ENCODE measurements around the gene FLT3LG.

DNA sequence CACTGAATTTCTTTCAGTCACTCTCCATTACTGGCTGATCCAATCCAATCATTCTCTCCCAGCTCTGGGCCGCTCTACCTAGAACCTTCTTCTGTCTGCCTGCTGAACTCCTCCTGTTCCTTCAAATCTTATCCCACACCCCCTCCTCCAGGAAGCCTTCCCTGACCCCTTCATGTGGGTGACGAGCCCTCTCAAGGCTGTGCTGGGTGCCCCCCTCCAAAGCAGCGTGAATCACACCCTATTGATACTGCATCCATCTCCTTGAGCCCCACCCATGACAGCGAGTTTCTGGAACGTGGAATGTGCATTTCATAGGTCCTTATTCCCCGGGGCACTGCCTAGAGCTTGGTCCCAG lies 25.6 kb upstream of the FLT3LG start:
- TF ChIP-seq, protein P1, sequence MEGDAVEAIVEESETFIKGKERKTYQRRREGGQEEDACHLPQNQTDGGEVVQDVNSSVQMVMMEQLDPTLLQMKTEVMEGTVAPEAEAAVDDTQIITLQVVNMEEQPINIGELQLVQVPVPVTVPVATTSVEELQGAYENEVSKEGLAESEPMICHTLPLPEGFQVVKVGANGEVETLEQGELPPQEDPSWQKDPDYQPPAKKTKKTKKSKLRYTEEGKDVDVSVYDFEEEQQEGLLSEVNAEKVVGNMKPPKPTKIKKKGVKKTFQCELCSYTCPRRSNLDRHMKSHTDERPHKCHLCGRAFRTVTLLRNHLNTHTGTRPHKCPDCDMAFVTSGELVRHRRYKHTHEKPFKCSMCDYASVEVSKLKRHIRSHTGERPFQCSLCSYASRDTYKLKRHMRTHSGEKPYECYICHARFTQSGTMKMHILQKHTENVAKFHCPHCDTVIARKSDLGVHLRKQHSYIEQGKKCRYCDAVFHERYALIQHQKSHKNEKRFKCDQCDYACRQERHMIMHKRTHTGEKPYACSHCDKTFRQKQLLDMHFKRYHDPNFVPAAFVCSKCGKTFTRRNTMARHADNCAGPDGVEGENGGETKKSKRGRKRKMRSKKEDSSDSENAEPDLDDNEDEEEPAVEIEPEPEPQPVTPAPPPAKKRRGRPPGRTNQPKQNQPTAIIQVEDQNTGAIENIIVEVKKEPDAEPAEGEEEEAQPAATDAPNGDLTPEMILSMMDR (IDR thresholded peaks at IDR 0.05), result no peak
- TF ChIP-seq POLR2A (IDR thresholded peaks at IDR 0.05), result no peak
